Prostate gland (tissue), 2 donors: ENCODE results near the gene GLRX.

Experiments
- POLR2AphosphoS5 ChIP-seq: sonication (generic); formaldehyde crosslinking; IDR thresholded peaks from one replicate; pipeline ENCODE4 v1.6.1; 2017; ENCODE audit warnings: antibody characterized with exemption
- TF ChIP-seq, protein P1 (sequence below), 4 experiments: fragments of 200-600 bp in 2 of 4; fragments of 450-650 bp in 2 of 4; sonication (generic) in 2 of 4; IDR thresholded peaks; 1 replicate in 3 of 4; 2 replicates in 1 of 4; pipeline ENCODE4 v1.5.1; 2016 to 2019; ENCODE audit warnings: antibody characterized with exemption in 4 of 4, mild to moderate bottlenecking in 2 of 4, moderate library complexity in 2 of 4

DNA sequence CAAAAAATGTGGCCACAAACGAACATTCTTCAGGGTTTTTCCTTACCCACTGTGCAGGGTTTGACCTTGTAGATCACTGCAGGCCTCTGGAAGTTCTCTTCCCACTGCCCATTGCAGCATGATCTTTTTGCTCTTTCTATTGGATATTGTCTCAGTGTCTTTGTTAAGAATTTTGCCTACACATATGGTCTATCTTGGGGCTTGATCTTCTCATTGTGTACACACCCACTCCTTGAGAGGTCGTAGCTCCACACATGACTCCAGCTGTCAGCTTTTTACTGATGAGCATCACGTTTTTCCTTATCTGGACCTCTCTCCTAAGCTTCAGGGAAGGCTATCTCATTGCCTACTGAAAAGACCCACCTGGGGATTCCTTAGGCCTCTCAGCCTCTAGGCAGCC, 3.0 kb upstream of the GLRX start:
- TF ChIP-seq, protein P1, sequence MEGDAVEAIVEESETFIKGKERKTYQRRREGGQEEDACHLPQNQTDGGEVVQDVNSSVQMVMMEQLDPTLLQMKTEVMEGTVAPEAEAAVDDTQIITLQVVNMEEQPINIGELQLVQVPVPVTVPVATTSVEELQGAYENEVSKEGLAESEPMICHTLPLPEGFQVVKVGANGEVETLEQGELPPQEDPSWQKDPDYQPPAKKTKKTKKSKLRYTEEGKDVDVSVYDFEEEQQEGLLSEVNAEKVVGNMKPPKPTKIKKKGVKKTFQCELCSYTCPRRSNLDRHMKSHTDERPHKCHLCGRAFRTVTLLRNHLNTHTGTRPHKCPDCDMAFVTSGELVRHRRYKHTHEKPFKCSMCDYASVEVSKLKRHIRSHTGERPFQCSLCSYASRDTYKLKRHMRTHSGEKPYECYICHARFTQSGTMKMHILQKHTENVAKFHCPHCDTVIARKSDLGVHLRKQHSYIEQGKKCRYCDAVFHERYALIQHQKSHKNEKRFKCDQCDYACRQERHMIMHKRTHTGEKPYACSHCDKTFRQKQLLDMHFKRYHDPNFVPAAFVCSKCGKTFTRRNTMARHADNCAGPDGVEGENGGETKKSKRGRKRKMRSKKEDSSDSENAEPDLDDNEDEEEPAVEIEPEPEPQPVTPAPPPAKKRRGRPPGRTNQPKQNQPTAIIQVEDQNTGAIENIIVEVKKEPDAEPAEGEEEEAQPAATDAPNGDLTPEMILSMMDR (IDR thresholded peaks at IDR 0.05), result no peak
- no peak for TF ChIP-seq POLR2AphosphoS5
